Parathyroid adenoma (tissue), 2 donors: ENCODE results near the gene HNMT.
"Not testable (repeated sequence)": the region's sequence is repeated elsewhere in the genome, so short reads cannot be mapped to it uniquely, and the experiment has no call there.

Source experiments
- H2AFZ ChIP-seq: fragments of 300-600 bp; sonication (generic); one replicate; pipeline ENCODE4 v1.7.0; 2017; ENCODE audit warnings: antibody characterized with exemption, mild to moderate bottlenecking
- H3K27ac ChIP-seq: fragments of 300-600 bp; sonication (generic); one replicate; pipeline ENCODE4 v1.7.0; 2017
- H3K27me3 ChIP-seq: fragments of 300-600 bp; sonication (generic); one replicate; pipeline ENCODE4 v1.7.0; 2017; ENCODE audit warnings: low read length; ENCODE audit not compliant: control insufficient read depth, insufficient read depth
- H3K36me3 ChIP-seq: fragments of 300-600 bp; sonication (generic); one replicate; pipeline ENCODE4 v1.7.0; 2017; ENCODE audit warnings: low read length; ENCODE audit not compliant: control insufficient read depth, insufficient read depth
- H3K4me1 ChIP-seq: fragments of 300-600 bp; sonication (generic); one replicate; pipeline ENCODE4 v1.7.0; 2017; ENCODE audit warnings: control low read depth
- H3K4me2 ChIP-seq: fragments of 300-600 bp; sonication (generic); one replicate; pipeline ENCODE4 v1.7.0; 2017; ENCODE audit warnings: low read length
- H3K4me3 ChIP-seq: fragments of 300-600 bp; sonication (generic); one replicate; pipeline ENCODE4 v1.7.0; 2017; ENCODE audit warnings: low read depth, low read length
- H3K79me2 ChIP-seq: fragments of 300-600 bp; sonication (generic); one replicate; pipeline ENCODE4 v1.7.0; 2017; ENCODE audit warnings: control low read depth
- H3K9ac ChIP-seq: fragments of 300-600 bp; sonication (generic); one replicate; pipeline ENCODE4 v1.7.0; 2017; ENCODE audit warnings: mild to moderate bottlenecking
- H3K9me3 ChIP-seq: fragments of 300-600 bp; sonication (generic); one replicate; pipeline ENCODE4 v1.7.0; 2017; ENCODE audit warnings: low read length; ENCODE audit not compliant: control insufficient read depth
- TF ChIP-seq, protein P1 (sequence below): fragments of 300-600 bp; sonication (generic); IDR thresholded peaks from one replicate; pipeline ENCODE4 v1.7.0; 2017; ENCODE audit warnings: antibody characterized with exemption, mild to moderate bottlenecking
- donor health status: primary hyperparathyroidism.

The HNMT gene

DNA sequence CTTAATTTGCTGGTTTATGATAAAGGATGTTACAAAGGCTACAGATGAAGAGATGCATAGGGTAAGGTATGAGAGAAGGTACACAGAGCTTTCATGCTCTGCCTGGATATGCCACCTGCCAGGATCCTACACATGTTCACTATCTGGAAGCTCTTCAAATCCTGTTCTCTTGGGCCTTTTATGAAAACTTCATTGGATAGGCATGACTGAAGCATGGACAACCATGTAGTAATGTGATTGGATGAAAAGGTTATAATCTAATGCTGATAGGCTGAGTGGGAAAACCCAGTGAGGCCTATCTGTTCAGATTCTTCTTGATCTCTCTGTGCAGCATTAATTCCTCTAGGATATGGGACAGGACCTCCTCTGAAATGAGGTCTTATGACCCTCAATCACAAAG, 26.8 kb downstream of the HNMT start:
- no peaks in the 10 kb centered on the region for H3K36me3 ChIP-seq
- no peak overlapping the region for H3K9ac ChIP-seq
- H3K27me3 ChIP-seq, result no peaks in the 10 kb centered on the region
- no peak overlapping the region for H2AFZ ChIP-seq
- no peak overlapping the region for H3K4me3 ChIP-seq
- no peak overlapping the region for H3K4me2 ChIP-seq
- TF ChIP-seq, protein P1, sequence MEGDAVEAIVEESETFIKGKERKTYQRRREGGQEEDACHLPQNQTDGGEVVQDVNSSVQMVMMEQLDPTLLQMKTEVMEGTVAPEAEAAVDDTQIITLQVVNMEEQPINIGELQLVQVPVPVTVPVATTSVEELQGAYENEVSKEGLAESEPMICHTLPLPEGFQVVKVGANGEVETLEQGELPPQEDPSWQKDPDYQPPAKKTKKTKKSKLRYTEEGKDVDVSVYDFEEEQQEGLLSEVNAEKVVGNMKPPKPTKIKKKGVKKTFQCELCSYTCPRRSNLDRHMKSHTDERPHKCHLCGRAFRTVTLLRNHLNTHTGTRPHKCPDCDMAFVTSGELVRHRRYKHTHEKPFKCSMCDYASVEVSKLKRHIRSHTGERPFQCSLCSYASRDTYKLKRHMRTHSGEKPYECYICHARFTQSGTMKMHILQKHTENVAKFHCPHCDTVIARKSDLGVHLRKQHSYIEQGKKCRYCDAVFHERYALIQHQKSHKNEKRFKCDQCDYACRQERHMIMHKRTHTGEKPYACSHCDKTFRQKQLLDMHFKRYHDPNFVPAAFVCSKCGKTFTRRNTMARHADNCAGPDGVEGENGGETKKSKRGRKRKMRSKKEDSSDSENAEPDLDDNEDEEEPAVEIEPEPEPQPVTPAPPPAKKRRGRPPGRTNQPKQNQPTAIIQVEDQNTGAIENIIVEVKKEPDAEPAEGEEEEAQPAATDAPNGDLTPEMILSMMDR, result no peak
- H3K27ac ChIP-seq, result no peak overlapping the region
- no peaks in the 10 kb centered on the region for H3K4me1 ChIP-seq
- H3K9me3 ChIP-seq, result no peaks in the 10 kb centered on the region
- no peaks in the 10 kb centered on the region for H3K79me2 ChIP-seq

DNA sequence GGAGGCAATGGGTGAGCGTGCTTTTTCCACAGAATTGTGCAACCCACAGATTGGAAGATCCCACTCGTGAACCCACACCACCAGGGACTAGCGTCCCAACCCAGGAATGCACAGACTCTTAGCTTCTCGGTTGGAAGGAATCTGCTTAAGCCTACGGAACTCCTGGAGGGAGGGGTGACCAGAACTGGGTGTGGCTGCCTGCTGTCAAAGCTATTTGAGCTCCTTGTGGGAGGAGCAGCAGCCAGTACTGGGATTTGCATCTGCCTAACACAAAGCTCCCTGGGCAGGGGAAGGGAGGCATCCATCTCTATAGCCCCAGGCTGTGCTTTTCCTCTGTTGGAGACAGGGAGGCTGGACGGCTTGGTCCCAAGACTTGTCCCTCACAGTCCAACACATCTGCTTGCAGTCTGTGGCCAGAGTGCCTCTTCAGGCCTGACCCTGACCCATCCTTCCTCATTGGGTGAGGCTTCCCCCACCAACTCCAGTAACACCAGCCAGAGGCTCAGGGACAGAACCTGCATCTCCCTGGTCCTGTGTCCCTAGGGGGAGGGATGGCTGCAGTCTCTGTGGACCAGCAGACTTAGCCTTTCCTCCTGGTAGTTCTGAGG, 27.9 kb downstream of the HNMT start:
- no peak overlapping the region for H3K4me3 ChIP-seq
- TF ChIP-seq, protein P1, result no peak
- no peaks in the 10 kb centered on the region for H3K27me3 ChIP-seq
- H2AFZ ChIP-seq, result no peak overlapping the region
- no peak overlapping the region for H3K9ac ChIP-seq
- H3K9me3 ChIP-seq, result no peaks in the 10 kb centered on the region
- no peaks in the 10 kb centered on the region for H3K4me1 ChIP-seq
- H3K4me2 ChIP-seq, result no peak overlapping the region
- no peaks in the 10 kb centered on the region for H3K79me2 ChIP-seq
- H3K27ac ChIP-seq, result no peak overlapping the region
- H3K36me3 ChIP-seq, result no peaks in the 10 kb centered on the region

DNA sequence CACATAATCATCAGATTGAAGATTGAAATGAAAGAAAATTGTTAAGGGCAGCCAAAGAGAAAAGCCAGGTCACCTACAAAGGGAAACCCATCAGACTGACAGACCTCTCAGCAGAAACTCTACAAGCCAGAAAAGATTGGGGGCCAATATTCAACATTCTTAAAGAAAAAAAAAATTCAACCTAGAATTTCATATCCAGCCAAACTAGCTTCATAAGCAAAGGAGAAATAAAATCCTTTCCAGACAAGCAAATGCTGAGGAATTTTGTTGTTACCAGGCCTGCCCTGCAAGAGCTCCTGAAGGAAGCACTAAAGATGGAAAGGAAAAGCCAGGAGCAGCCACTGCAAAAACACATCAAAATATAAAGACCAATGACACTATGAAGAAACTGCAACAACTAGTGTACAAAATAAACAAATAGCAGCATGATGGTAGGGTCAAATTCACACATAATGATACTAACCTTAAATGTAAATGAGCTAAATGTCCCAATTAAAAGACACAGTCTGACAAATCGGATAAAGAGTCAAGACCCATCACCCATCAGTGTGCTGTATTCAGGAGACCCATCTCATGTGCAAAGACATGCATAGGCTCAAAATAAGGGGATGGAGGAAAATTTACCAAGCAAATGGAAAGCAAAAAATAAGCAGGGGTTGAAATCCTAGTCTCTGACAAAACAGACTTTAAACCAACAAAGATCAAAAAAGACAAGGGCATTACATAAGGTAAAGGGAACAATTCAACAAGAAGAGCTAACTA, 29.6 kb downstream of the HNMT start:
- not testable (repeated sequence) for H3K36me3 ChIP-seq, H3K9me3 ChIP-seq, H3K27ac ChIP-seq, H3K79me2 ChIP-seq, H3K4me3 ChIP-seq, H3K27me3 ChIP-seq, H3K4me2 ChIP-seq, H3K9ac ChIP-seq, H3K4me1 ChIP-seq, H2AFZ ChIP-seq

DNA sequence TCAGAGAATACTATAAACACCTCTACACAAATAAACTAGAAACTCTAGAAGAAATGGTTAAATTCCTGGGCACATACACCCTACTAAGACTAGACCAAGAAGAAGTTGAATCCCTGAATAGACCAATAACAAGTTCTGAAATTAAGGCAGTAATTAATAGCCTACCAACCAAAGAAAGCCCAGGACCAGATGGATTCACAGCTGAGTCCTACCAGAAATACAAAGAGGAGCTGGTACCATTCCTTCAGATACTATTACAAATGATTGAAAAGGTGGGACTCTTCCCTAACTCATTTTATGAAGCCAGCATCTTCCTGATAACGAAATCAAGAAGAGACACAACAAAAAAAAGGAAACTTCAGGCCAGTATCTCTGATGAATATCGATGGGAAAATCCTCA, 31.1 kb downstream of the HNMT start:
- not testable (repeated sequence) for H3K9ac ChIP-seq, H3K4me2 ChIP-seq, H3K27me3 ChIP-seq

DNA sequence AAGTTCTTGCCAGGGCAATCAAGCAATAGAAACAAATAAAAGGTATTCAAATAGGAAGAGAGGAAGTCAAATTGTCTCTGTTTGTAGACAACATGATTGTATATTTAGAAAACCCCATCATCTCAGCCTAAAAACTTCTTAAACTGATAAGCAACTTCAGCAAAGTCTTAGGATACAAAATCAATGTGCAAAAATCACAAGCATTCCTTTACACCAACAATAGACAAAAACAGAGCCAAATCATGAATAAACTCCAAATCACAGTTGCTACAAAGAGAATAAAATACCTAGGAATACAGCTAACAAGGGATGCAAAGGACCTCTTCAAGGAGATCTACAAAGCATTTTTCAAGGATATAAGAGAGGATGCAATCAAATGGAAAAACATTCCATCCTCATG, 31.9 kb downstream of the HNMT start:
- not testable (repeated sequence) for H3K27me3 ChIP-seq, H3K4me1 ChIP-seq, H3K36me3 ChIP-seq, H3K4me3 ChIP-seq, H3K4me2 ChIP-seq, H3K27ac ChIP-seq, H3K9me3 ChIP-seq, H3K9ac ChIP-seq, H2AFZ ChIP-seq, H3K79me2 ChIP-seq

More for the DNA sequence above, 31.1 kb downstream of the HNMT start:
- H3K36me3 ChIP-seq, H3K4me1 ChIP-seq, H3K9me3 ChIP-seq, H3K79me2 ChIP-seq, H2AFZ ChIP-seq, H3K27ac ChIP-seq, H3K4me3 ChIP-seq: not testable (repeated sequence)

DNA sequence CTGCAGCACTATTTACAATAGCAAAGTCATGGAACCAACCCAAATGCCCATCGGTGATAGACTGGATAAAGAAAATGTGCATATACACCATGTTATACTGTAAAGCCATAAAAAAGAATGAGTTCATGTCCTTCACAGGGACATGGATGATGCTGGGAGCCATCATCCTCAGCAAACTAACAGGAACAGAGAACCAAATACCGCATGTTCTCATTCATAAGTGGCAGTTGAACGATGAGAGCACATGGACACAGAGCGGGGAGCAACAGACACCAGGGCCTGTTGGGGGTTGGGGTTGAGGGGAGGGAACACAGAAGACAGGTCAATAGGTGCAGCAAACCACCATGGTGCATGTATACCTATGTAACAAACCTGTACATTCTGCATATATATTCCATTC, 33.5 kb downstream of the HNMT start:
- no peaks in the 10 kb centered on the region for H3K36me3 ChIP-seq
- peaks cover 5% of the 10 kb centered on the region for H3K4me1 ChIP-seq
- no peaks in the 10 kb centered on the region for H3K27me3 ChIP-seq
- no peak overlapping the region for H3K4me2 ChIP-seq
- H3K79me2 ChIP-seq, result no peaks in the 10 kb centered on the region
- TF ChIP-seq, protein P1, result no peak
- H3K27ac ChIP-seq, result no peak overlapping the region
- H2AFZ ChIP-seq, result no peak overlapping the region
- no peak overlapping the region for H3K4me3 ChIP-seq
- H3K9ac ChIP-seq, result no peak overlapping the region
- no peaks in the 10 kb centered on the region for H3K9me3 ChIP-seq
